ENCODE results near the gene SMOC2. TPM values are rescaled to one million over a fixed set of nuclear protein-coding genes. Genes with fewer than 3 reads are reported as not detected.

Gene SMOC2
- total RNA-seq, 1 experiment from 2014 or later: 2.1 TPM

- DNase-seq: no peak
- no peaks in the 10 kb centered on the region for H3K27me3 ChIP-seq (ENCODE audit: insufficient read depth, low read length)
- H3K56ac ChIP-seq (ENCODE audit: insufficient read length, low read depth, low read length): no peak overlapping the region
- Mint-ChIP-seq H3K9me3 (peaks cover 2 to 3% of the 10 kb centered on the region in 2 experiments; a peak in 2 of 5 replicates), H3K27me3 (ENCODE audit: low read depth) (no peaks in the 10 kb centered on the region), H3K36me3 (ENCODE audit: insufficient read depth in 1 of 3, low read depth in 3 of 3) (peaks cover 2 to 3% (median 2%) of the 10 kb centered on the region in 3 experiments; a peak in 4 of 7 replicates), H3K27ac (0 out of 7 replicates have a peak overlapping the region, but pooled peaks of 1 of the 3 experiments have one; percentile 20), H3K4me1 (peaks cover 49 to 54% of the 10 kb centered on the region in 2 experiments), H3K4me3 (no peak overlapping the region)
- H3K4ac ChIP-seq (ENCODE audit: low read depth, low read length): no peak overlapping the region
- no peaks in the 10 kb centered on the region for H3K79me2 ChIP-seq (ENCODE audit: insufficient read depth, low read length)
- no peak overlapping the region for H3K9ac ChIP-seq (ENCODE audit: extremely low read depth, insufficient read length, low read length)
- no peak overlapping the region for H2BK15ac ChIP-seq (ENCODE audit: low read depth, low read length)
- H3K23ac ChIP-seq (ENCODE audit: insufficient read length, low read depth, low read length): no peak overlapping the region
- H2AK5ac ChIP-seq (ENCODE audit: insufficient read length, low read length): no peak overlapping the region
- H3K27ac ChIP-seq (ENCODE audit: insufficient read length, low read depth, low read length): no peak overlapping the region
- H3K23me2 ChIP-seq (ENCODE audit: insufficient read length, low read depth, low read length, poor library complexity, severe bottlenecking): no peaks in the 10 kb centered on the region
- no peaks in the 10 kb centered on the region for H4K20me1 ChIP-seq (ENCODE audit: control insufficient read depth, insufficient read depth, insufficient read length)
- no CpG with 5 or more reads among the region's 25 CpGs for WGBS (ENCODE audit: extremely low coverage, insufficient read length, low lambda C conversion rate)
- no peak overlapping the region for H4K8ac ChIP-seq (replicated peaks; ENCODE audit: insufficient read length, low read depth, low read length)
- no peak overlapping the region for H3K4me2 ChIP-seq (ENCODE audit: insufficient read depth, insufficient read length, low read length)
- no peaks in the 10 kb centered on the region for H3K79me1 ChIP-seq (ENCODE audit: insufficient read depth, low read depth, low read length, poor library complexity, severe bottlenecking)
- no peaks in the 10 kb centered on the region for H3K9me3 ChIP-seq (ENCODE audit: control insufficient read depth, low read depth, low read length)
- no peak overlapping the region for H2BK20ac ChIP-seq (ENCODE audit: low read depth, low read length, poor library complexity, severe bottlenecking)
- H2BK12ac ChIP-seq (ENCODE audit: insufficient read length, low read depth, low read length): no peak overlapping the region
- no peak overlapping the region for H4K91ac ChIP-seq (ENCODE audit: insufficient read length, low read depth, low read length)
- H3K18ac ChIP-seq (ENCODE audit: insufficient read length, low read depth, low read length): no peak overlapping the region
- no peak overlapping the region for H4K5ac ChIP-seq (ENCODE audit: insufficient read length, low read depth, low read length)
- no peak overlapping the region for H3T11ph ChIP-seq (ENCODE audit: low read length)
- H2AFZ ChIP-seq (ENCODE audit: low read length): no peak overlapping the region
- no peak overlapping the region for H2BK5ac ChIP-seq (ENCODE audit: insufficient read length, low read length)
- no peak overlapping the region; the same call in 1 of the 2 replicates for H3K14ac ChIP-seq (ENCODE audit: insufficient read depth, low read length)
- H3K4me1 ChIP-seq (ENCODE audit: insufficient read depth, low read length): peaks cover 6% of the 10 kb centered on the region; the same call in 1 of the 2 replicates
- no peak overlapping the region for H2BK120ac ChIP-seq (ENCODE audit: low read depth, low read length, poor library complexity, severe bottlenecking)
- TF ChIP-seq, protein P1, sequence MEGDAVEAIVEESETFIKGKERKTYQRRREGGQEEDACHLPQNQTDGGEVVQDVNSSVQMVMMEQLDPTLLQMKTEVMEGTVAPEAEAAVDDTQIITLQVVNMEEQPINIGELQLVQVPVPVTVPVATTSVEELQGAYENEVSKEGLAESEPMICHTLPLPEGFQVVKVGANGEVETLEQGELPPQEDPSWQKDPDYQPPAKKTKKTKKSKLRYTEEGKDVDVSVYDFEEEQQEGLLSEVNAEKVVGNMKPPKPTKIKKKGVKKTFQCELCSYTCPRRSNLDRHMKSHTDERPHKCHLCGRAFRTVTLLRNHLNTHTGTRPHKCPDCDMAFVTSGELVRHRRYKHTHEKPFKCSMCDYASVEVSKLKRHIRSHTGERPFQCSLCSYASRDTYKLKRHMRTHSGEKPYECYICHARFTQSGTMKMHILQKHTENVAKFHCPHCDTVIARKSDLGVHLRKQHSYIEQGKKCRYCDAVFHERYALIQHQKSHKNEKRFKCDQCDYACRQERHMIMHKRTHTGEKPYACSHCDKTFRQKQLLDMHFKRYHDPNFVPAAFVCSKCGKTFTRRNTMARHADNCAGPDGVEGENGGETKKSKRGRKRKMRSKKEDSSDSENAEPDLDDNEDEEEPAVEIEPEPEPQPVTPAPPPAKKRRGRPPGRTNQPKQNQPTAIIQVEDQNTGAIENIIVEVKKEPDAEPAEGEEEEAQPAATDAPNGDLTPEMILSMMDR (conservative IDR thresholded peaks at IDR 0.05): no peak
Measured at GRCh38 chr6:168686029-168686738, 245.2 kb downstream of the SMOC2 start.
